RWPE2 (cell line): ENCODE results near the gene ANKRD65.
A peak's percentile ranks its signal among the peaks of the same experiment; 100 is the strongest.
"Not testable (repeated sequence)": the region's sequence is repeated elsewhere in the genome, so short reads cannot be mapped to it uniquely, and the experiment has no call there.

Experiments used
- ATAC-seq: fragments of 200-7000 bp; cut with Tn5 transposase; 3 replicates; pipeline ENCODE4 v1.9.1; 2021; ENCODE audit warnings: low read depth
- DNase-seq: peaks from one replicate; pipeline ENCODE4 v3.0.0-alpha.2; 2020; ENCODE audit warnings: low spot score
- H3K27ac ChIP-seq: fragments of 450-650 bp; 2 replicates; pipeline ENCODE4 v1.5.1; 2017; ENCODE audit warnings: mild to moderate bottlenecking; ENCODE audit not compliant: poor library complexity, severe bottlenecking
- H3K27me3 ChIP-seq: fragments of 250-450 bp; sonication (Bioruptor Pico); 2 replicates; pipeline ENCODE4 v1.5.1; 2021; ENCODE audit warnings: mild to moderate bottlenecking, moderate library complexity; ENCODE audit not compliant: insufficient read depth, poor library complexity, severe bottlenecking
- H3K36me3 ChIP-seq: fragments of 250-450 bp; sonication (Bioruptor Pico); 2 replicates; pipeline ENCODE4 v1.5.1; 2020; ENCODE audit warnings: low read depth, mild to moderate bottlenecking, moderate library complexity
- H3K4me1 ChIP-seq: fragments of 250-450 bp; sonication (Bioruptor Pico); 2 replicates; pipeline ENCODE4 v1.5.1; 2021; ENCODE audit warnings: mild to moderate bottlenecking, moderate library complexity; ENCODE audit not compliant: insufficient read depth, poor library complexity, severe bottlenecking
- H3K4me3 ChIP-seq: fragments of 250-450 bp; sonication (Bioruptor Pico); 2 replicates; pipeline ENCODE4 v1.5.1; 2021; ENCODE audit warnings: mild to moderate bottlenecking, moderate library complexity; ENCODE audit not compliant: severe bottlenecking
- H3K9me3 ChIP-seq: fragments of 250-450 bp; sonication (Bioruptor Pico); 2 replicates; pipeline ENCODE4 v1.5.1; 2021; ENCODE audit warnings: mild to moderate bottlenecking, moderate library complexity; ENCODE audit not compliant: severe bottlenecking
- TF ChIP-seq, protein P1 (sequence below): fragments of 450-650 bp; IDR thresholded peaks from one replicate; pipeline ENCODE4 v1.5.1; 2017; ENCODE audit warnings: mild to moderate bottlenecking, moderate library complexity; ENCODE audit not compliant: poor library complexity, severe bottlenecking

Gene ANKRD65

DNA sequence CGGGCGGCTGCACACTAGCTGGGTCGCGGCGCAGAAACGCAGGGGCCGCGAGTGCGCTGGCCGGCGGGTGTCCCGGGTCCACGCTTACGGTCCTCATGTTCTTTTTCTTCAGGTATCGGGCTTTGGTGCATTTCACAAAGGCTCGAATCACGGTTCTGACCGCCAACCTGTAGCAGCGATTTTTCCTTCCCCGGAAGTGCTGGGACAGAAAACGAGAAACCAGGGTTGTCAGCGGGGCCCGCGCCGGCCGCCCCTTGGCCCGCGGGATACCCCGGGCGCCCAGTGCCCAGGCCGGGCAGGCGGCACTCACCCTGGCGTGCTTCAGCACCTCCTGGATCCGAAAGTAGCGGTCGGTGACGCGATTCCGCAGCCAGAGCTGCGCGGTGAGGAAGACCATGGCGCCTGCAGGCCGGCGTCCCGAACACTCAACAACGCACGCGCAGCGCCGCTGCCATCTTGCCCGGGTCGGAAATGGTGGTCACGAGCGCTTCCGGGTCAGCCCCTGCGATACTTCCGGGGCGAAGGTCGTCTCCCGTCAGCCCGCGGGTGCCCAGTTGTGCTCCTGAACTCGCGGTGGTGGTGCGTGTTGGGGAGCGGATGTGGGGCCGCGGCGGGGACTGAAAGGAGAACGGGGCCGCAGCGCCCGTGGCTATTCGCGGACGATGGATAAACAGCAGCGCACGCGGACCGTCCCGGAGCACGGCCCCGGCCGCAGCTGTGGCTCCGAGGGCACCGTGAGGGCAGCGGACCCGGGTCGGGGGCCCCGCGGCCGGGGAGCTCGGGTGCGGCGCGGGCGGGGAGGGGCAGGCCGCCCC lies 14.0 kb downstream of the ANKRD65 start, which contains the start of gene MRPL20:
Gene MRPL20 (minus strand): TSS at position 473 of the 815 bp plus-strand sequence. CDS start 76 bp downstream, at position 397.
- Histone ChIP-seq H3K4me3 (peak within 1 kb of the TSS; percentile 81), H3K4me1 (peaks cover 14% of the 10 kb centered on the region), H3K36me3 (peaks cover 39% of the 10 kb centered on the region), H3K27me3 (no peaks in the 10 kb centered on the region), H3K27ac (peak within 1 kb of the TSS; percentile 60), H3K9me3 (no peaks in the 10 kb centered on the region)
- peak; percentile 93 for ATAC-seq
- TF ChIP-seq, protein P1, sequence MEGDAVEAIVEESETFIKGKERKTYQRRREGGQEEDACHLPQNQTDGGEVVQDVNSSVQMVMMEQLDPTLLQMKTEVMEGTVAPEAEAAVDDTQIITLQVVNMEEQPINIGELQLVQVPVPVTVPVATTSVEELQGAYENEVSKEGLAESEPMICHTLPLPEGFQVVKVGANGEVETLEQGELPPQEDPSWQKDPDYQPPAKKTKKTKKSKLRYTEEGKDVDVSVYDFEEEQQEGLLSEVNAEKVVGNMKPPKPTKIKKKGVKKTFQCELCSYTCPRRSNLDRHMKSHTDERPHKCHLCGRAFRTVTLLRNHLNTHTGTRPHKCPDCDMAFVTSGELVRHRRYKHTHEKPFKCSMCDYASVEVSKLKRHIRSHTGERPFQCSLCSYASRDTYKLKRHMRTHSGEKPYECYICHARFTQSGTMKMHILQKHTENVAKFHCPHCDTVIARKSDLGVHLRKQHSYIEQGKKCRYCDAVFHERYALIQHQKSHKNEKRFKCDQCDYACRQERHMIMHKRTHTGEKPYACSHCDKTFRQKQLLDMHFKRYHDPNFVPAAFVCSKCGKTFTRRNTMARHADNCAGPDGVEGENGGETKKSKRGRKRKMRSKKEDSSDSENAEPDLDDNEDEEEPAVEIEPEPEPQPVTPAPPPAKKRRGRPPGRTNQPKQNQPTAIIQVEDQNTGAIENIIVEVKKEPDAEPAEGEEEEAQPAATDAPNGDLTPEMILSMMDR = no peak
- peak; percentile 93 for DNase-seq

DNA sequence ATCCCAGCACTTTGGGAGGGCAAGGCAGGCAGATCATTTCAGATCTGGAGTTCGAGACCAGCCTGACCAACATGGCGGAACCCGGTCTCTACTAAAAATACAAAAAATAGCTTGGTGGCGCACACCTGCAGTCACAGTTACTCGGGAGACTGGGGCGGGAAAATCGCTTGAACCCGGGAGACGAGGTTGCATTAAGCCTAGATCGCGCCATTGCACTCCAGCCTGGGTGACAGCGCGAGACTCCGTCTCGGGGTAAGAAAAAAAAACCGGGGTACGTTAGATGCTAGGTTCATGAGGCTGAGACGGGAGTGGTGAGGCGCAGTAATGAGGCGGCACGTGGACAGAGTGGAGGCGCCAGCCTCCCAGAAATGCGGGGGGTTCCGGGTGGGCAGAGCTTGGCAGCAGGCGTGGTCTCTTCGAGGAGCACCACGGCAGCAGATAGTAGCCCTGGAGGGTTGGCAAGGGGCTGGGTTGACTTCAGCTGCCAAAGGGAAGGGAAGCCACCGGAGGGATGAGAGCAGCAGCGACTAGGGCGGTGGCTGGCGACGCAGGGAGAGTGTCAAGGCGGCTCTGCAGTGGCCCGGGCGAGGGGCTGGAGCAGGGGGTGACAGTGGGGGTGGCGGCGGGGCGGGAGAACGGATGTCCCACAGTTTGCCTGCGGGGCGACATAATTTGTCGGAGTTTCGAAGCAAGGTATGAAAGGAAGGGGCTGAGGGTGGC lies 14.8 kb downstream of the ANKRD65 start:
- no peaks in the 10 kb centered on the region for H3K27me3 ChIP-seq
- no peaks in the 10 kb centered on the region for H3K9me3 ChIP-seq
- H3K27ac ChIP-seq = peak overlapping the region; percentile 60
- DNase-seq = no peak
- peak overlapping the region; percentile 81 for H3K4me3 ChIP-seq
- TF ChIP-seq, protein P1 = no peak
- H3K4me1 ChIP-seq = peaks cover 14% of the 10 kb centered on the region
- ATAC-seq = no peak
- peaks cover 47% of the 10 kb centered on the region for H3K36me3 ChIP-seq

DNA sequence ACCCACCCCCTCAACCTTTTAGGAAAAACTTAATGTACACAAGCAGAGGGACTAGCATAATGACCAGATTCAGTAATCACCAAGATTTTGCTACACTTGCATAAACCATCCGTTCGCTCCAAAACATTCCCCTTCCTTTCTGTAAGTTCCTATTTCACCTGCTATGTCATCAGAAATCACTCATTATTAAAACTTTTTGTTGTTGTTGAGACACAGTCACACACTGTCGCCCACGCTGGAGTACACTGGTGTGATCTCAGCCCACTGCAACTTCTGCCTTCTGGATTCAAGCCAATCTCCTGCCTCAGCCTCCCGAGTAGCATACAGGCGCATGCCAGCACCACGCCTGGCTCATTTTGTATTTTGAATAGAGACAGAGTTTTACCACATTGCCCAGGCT lies 17.4 kb downstream of the ANKRD65 start:
- no peak overlapping the region for H3K27ac ChIP-seq
- H3K9me3 ChIP-seq = no peaks in the 10 kb centered on the region
- no peaks in the 10 kb centered on the region for H3K27me3 ChIP-seq
- ATAC-seq (no peak), DNase-seq (no peak)
- peaks cover 51% of the 10 kb centered on the region for H3K36me3 ChIP-seq
- no peak overlapping the region for H3K4me3 ChIP-seq
- TF ChIP-seq, protein P1 = no peak
- peaks cover 18% of the 10 kb centered on the region for H3K4me1 ChIP-seq

DNA sequence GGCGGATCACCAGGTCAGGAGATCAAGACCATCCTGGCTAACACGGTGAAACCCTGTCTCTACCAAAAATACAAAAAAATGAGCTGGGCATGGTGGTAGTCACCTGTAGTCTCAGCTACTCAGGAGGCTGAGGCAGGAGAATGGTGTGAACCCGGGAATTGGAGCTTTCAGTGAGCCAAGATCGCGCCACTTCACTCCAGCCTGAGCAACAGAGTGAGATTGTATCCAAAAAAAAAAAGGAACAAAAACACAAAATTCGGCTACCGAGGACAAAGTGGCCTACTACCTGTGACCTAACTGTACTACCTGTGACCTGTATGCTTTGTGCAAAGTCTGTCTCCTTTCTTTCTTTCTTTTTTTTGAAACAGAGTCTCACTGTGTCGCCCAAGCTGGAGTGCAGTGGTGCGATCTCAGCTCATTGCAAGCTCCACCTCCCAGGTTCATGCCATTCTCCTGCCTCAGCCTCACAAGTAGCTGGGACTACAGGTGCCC lies 18.1 kb downstream of the ANKRD65 start:
- H3K36me3 ChIP-seq = peaks cover 50% of the 10 kb centered on the region
- H3K4me1 ChIP-seq = peaks cover 11% of the 10 kb centered on the region
- not testable (repeated sequence) for DNase-seq, H3K4me3 ChIP-seq, H3K27ac ChIP-seq, H3K9me3 ChIP-seq, ATAC-seq, H3K27me3 ChIP-seq

DNA sequence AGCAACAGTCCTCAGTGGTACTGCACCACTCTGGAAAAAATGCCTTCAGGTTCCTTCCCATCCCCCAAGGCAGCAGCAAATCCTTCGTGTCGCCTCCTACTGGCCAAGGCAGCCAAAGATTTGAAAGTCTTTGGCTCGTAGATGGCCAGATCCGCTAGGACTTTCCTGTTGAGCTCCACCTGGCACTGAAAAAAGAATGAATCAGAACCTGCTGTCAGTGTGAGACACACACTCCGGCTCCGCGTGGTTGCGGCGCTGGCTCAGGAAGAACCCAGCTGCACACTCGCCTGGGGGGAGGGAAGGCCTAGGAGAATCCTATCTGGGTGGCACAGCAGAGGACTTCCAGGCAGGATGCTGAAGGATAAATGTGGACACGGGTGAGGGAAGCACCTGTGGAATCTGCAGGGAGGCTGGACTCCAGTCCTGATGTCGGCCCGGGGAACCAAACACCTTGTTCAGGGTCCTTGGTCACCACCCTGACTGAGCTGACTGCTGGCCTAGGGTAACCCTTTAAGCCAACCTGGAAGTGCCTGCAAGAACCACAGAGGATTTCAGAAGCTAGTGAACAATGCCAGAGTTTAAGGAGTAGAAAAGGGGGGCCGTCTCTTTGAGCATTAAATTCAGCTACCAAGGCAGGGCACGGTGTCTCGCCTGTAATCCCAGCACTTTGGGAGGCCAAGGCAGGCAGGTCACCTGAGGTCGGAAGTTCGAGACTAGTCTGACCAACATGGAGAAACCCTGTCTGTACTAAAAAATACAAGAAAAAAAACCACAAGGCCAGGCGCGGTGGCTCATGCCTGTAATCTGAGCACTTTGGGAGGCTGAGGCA lies 18.8 kb downstream of the ANKRD65 start:
- TF ChIP-seq, protein P1 = peak; percentile 52
- no peak overlapping the region for H3K4me3 ChIP-seq
- DNase-seq (no peak), ATAC-seq (no peak)
- H3K27ac ChIP-seq = peak overlapping the region; percentile 6
- peaks cover 10% of the 10 kb centered on the region for H3K4me1 ChIP-seq
- H3K27me3 ChIP-seq = no peaks in the 10 kb centered on the region
- peaks cover 55% of the 10 kb centered on the region for H3K36me3 ChIP-seq
- no peaks in the 10 kb centered on the region for H3K9me3 ChIP-seq
